Erythroblast (primary cell): ENCODE measurements around the gene MSI2.

Source experiments
- GATA1 ChIP-seq: IDR thresholded peaks from 2 replicates; pipeline ENCODE4 v1.6.1; 2011; ENCODE audit warnings: low read depth, mild to moderate bottlenecking, control low read depth, low read length, moderate library complexity
- POLR2A ChIP-seq: IDR thresholded peaks from 2 replicates; pipeline ENCODE4 v1.6.1; 2011; ENCODE audit warnings: mild to moderate bottlenecking, low read length

DNA sequence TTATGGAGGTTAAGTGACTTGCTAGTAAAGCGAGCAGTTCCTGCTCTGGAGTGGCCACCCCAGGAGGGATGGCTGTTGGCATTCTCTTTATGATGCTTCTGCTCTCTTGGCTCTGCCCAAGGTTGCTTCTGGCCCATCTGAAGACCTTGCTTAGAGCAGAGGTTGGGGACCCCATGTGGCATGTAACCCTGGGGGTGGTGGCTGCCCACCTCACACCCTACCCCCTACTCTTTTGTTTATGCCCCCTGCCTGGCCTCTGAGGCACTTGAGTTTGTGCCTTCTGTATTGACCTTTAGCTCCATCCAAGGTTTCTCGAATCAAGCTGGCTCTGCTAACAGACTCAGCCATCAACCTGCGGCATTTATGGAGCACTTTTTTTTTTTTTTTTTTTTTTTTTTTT lies 214.6 kb downstream of the MSI2 start:
- TF ChIP-seq POLR2A = no peak
- no peak for TF ChIP-seq GATA1
